Fibroblast of skin of scalp (primary cell): Measurements from ENCODE around the gene ZNF576.
"Not testable (repeated sequence)": the region's sequence is repeated elsewhere in the genome, so short reads cannot be mapped to it uniquely, and the experiment has no call there.

Experiments used
- DNase-seq: peaks from one replicate; pipeline ENCODE4 v3.0.0-alpha.2; 2013

ZNF576 gene

DNA sequence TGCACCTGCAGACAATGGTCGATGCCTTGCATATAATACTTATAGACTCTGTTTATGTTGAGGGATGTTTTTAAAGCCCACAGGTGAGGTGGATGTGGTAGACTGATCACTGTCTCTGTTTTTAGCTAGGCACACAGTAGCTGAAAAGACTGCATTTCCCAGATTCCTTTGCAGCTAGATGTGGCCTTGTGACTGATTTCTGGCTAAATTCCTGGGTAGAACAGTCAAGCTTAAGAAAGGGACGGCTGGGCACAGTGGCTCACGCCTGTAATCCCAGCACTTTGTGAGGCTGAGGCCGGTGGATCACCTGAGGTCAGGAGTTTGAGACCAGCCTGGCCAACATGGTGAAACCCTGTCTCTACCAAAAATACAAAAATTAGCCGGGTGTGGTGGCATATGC is 3.9 kb downstream of the ZNF576 start:
- DNase-seq: not testable (repeated sequence)

DNA sequence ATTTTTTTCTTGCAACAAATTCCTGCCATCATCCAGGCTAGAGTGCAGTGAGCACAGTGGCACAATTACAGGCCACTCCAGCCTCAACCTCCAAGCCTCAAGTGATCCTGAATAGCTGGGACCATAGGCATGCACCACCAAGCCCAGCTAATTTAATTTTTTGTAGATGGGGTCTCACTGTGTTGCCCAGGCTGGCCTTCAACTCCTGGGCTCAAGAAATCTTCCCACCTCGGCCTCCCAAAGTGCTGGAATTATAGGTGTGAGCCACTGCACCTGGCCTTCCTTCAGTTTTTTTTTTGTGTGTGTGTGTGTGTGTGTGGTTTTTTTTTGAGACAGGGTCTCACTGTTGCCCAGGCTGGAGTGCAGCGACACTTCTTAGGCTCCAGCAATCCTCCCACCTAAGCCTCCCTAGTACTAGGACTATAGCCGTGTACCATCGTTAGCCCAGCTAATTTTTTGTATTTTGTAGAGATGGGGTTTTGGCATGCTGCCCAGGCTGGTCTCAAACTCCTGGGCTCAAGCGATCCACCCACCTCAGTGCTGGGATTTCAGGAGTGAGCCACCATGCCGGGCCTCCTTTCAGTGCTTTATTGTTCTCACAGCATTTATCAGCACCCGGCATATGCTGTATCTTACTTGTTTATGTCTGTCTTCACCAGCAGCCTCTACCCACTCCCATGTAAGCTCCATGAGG is 9.6 kb downstream of the ZNF576 start:
- no peak for DNase-seq

- no peak for DNase-seq
Measured at GRCh38 chr19:43606569-43607229, 10.3 kb downstream of the ZNF576 start.

DNA sequence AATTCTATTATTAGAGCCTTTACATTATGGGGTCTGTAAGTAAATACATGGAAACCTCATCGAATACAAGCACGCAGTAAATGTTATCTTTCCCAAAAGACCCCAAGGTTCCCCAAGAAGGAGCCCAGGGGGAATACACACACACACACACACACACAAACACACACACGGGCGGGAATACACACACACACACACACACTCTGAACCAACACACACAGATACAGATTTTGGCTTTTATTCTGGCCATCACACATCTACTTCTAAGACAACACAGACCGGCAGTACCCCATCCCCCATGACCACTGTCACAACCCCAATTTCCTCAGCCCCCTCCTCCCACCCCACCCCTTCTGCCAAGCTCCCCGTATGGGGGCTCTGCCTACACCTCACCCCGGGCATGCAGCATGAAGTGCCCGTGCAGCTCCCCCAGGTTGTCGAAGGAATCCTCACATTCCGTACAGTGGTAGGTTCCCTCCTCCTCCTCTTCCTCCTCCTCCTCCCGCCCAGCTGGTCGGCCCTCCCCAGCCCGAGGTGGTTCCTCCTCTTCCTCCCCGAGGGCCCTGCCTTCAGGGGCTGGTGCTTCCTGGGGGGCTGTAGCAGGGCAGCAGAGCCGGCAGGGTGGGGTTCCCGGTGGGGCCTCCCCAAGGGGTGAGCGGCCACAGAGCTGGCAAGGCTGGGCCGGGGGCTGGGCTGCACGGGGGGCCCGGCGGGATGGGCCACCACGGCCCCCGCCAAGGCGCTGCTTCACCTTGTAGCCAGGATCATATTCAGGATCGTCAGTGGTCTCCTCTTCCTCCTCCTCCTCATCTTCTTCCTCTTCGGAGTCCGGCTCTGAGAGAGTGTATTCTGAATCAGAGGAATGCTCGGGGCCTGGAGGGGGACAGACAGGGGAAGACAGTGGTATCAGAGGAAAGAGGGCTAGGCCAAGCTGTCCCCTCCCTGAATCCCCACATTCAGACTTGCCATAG is 11.1 kb downstream of the ZNF576 start:
- DNase-seq: no peak

DNA sequence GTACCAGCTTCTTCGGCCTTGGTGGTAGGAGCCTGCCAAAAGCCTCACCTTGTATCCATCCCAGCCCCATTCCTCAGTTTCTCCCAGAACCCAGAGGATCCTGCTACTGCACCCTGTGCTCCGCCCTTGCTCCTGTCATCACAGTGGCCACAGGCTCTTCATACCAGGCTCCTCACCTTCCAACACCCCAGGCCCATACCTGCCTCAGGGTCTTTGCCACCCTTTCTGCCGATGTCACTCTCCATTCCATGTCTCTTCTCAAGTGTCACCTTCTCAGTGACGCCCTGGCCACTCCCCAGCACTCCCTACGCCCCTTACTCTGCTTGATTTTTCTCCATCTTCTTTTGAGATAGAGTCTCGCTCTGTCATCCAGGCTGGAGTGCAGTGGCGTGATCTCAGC is 13.5 kb downstream of the ZNF576 start:
- no peak for DNase-seq

DNA sequence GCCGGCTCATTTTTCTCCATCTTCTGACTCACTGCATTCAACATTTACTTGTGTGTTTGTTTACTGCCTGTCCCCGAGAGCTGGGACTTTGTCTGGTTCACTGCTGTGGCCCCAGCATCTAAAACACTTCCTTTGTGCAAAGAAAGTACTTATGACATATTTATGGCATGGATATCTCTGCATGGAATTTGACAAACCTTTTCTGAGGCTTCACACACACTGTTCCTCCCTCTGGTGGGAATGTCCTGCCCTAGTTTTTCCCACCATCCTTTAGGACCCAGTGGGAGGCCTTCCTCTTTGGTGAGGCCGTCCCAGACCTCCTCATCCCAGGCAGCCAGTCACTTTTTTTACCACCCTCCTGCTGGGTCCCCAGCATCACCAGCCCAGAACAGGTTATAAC is 14.1 kb downstream of the ZNF576 start:
- peak; percentile 50 for DNase-seq

DNA sequence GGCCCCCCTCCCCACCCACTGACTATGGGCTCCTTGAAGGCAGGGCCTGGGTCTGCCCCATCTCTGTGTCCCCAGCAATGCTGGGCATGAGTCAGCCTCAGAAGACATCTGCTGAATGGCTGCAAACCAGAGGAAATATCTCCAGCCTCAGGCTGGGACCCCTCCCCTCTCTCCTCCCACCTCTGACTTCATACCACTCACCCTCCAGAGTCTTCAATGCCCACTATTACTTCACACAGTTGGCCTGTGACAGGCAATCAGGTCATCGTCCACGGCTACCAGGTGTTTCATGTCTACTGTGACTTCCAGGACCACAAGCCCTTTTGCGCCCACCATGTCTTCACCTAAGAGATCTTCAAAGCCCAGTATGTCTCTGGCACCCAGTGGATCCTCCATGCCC is 15.4 kb downstream of the ZNF576 start, which contains the start of gene SRRM5:
SRRM5 (plus strand) TSS at position 301 of the 400 bp plus-strand sequence; CDS start at position 335, 34 bp downstream.
- DNase-seq: no peak

GRCh38 chr19:43612374-43612773 is 16.0 kb downstream of the ZNF576 start:
- DNase-seq: no peak

DNA sequence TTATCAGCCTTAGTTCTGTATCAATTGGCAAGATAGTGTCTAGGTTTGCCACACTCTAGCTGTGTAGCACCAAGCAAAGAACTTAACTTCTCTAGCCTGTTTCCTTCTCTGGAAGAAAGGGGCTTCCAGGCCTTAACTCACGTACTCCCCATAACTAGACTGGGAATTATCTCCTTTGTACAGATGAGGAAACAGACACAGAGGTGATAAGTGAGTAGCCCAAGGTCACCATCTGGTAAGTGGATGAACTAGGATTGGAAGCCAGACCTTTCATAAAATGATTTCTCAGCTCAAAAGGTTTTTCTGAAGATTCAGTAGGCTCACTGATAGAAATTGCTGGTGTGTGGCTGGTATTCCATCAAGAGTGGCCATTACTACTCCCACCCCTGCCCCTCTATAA is 19.9 kb downstream of the ZNF576 start:
- no peak for DNase-seq

- DNase-seq: no peak
Measured at GRCh38 chr19:43616954-43617353, 20.6 kb downstream of the ZNF576 start.

- DNase-seq: peak; percentile 43
Measured at GRCh38 chr19:43618921-43619261, 22.5 kb downstream of the ZNF576 start.

DNA sequence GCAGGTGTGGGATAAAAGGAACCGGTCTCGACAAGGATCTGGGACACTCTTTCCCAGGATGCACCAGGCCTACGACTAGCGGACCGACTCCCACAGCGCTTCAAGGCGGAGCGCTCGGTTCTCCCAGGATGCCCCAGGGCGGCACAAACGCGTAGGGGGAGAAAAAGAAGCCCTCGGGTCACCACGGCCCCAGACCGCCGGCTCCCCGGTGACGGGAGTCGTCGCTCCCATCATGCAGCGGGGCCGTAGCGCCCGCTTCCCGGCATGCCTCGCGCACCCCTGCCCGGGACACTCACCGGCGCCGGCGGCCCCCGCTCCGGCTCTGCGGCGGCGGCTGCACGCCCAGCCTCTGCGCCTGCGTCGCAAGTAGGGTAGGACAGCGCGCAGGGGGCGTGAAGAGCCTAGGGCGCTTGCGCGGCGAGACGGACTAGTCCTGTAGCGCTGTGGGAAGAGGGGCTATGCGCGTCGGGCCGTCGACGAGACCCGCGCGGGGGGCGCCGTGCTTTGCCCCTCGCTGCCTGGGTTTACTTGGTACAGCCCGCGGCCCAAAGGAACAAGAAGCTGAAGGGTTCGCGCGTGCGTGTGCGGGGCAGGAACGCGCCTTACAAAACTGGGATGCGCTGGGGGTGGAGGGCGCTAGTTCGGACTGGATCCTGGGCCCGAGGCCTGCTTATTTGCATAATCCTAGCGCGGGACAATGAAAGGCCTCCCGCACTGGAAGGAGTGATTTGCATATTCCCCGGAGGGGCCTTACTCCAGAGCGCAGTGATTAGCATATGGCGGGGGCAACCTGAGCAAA is 23.1 kb downstream of the ZNF576 start, which contains the start of gene ZNF428:
ZNF428 (minus strand) TSS at position 368 of the 799 bp plus-strand sequence. CDS start 5,325 bp downstream, outside the sequence.
- peak; percentile 90 for DNase-seq

DNA sequence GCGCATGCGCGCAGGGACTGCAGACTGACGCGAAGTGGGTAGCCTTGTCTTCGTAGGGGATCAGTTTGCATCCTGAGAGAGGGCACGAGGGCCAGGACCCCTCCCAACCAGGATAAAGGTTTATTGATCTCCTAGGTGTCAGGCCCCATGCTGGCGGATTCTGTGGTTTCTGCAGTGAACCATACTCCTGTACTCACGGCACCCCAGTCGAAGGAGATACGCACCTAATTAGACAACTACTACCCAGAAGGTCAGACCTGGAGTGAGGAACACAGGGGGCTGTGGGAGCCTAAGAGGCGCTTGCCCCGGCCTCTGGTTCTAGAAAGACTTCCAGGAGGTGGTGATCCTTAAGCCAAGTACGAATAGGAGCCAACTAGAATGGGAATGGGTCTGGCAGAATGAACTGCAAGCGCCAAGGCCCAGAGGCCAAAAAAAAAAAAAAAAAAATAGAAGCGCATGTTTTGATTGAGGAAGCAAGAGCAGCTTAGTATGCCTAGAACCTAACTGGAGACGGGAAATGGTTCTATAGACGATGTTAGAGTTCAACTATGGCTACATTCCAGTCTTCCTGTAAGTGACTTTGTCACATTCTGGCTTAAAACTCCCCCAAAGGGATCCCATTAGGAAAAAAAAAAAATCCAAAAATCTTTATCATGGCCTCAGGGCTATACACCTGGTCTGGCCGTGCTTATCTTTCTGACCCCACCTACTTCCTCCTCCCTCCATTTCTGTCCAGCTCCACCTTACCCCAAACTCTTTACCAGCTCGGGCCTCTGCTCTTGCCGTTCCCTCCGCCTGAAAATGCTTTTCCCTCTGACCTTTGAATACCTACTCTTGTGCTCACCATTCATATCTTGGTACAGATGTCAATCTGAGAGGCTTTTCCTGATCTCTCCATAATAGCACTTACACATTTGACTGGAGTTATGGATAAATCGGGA is 23.9 kb downstream of the ZNF576 start:
- no peak for DNase-seq

- DNase-seq: no peak
Measured at GRCh38 chr19:43622070-43622469, 25.7 kb downstream of the ZNF576 start.

DNA sequence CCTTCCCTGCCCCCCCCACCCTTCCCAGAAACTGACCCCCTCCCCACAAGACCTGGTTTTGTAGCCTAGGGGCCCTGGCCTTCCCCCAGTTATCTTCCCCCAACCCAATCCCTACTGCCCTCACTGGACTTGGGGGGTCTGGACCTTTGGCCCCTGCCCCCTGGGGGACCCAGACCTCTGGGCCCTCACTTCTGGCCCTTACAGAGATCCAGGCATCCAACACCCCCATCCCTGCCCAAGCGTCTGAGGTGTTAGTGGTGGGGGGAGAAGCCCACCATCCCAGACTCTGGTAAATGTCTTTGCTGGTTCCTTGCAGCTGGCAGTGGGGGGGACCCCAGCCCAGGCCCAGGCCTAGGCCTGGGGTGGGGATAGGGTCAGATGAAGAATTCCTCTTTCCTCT is 26.6 kb downstream of the ZNF576 start:
- no peak for DNase-seq

DNA sequence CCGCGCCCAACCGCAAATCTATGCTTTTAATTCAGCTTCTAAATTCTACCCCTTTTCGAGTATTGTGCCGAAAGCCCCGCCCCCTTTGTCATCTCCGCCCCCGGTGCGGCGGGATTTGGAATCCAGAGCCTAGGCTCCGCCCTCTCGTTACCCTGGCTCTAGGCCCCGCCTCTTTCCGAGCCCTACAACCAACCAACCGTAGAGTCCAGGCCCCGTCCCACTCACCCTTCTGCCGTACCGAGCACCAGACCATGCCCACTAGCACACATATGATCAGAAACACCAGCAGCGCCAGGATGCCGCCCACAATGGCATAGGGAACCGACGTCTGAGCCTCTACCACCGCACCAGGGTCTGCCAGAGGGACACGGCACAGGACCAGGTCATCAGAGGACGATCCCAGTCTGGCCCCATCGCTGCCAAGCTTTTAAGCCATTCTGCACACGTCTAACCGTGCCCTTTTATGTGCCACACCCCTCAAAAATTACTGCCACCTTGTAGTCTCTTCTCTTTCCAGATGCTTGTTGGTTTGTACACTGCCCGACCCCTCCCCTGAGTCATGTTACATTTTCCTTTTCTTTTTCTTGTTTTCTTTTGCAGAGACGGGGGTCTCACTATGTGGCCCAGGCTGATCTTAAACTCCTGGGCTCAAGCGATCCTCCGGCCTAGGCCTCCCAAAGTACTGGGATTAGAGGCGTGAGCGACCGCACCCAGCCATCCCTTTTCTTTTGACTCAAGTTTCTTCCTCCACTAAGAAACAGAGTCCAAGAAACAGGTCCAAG is 27.7 kb downstream of the ZNF576 start:
- DNase-seq: no peak

DNA sequence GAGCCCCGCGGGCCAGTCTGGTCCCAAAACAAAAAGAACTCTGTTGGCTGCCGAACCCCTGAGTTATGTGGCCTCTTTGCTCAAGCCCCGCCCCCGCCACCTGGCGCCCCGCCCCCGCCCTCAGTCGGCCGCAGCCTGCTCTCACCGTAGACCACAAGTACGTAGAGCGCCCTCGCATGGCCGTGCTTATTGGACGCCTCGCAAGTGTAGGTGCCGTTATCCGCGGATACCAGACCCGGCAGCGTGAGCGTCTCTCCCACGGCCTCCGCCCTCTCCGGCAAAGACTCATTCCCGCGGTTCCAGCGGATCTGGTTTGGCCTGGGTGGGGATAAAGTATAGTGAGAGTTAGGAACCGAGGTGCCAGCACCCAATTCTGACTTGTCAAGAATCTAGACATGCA is 28.5 kb downstream of the ZNF576 start:
- DNase-seq: no peak

- peak; percentile 9 for DNase-seq
Measured at GRCh38 chr19:43625918-43626579, 29.7 kb downstream of the ZNF576 start.

DNA sequence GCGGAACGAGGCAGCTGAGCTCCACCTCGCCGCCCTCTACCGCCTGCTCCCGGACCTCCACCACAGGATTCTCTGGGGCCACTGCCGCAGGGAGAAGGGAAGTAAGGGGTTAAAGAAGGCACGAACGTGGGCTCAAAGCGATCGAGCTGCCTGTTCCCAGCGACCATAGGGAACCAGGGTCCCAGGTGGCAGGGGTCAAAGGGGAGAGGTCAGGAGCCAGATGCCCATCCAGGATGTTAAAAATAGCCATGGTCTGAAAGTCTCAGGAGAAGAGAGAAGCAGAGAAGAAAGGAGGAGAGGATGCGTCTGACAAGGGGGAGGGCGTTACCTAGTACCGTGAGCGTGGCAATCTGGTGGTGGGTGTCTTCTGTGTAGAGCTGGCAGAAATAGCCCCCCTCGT is 30.4 kb downstream of the ZNF576 start:
- no peak for DNase-seq
